SKM-1 treated with dmso at 0.1 percent for 144 hours (cell line): ENCODE measurements around the gene DEPP1.

Experiments used
- DNase-seq: peaks from one replicate; lab custom pipeline; 2025; ENCODE audit not compliant: unreplicated experiment; lab: John Stamatoyannopoulos, UW

DEPP1 gene

GRCh38 chr10:44968091-44968490 lies 10.5 kb downstream of the DEPP1 start:
- peak; percentile 97 for DNase-seq

GRCh38 chr10:44967616-44968015 lies 11.0 kb downstream of the DEPP1 start:
- DNase-seq = no peak

- no peak for DNase-seq
These were observed 11.6 kb downstream of the DEPP1 start for GRCh38 chr10:44966816-44967509.

GRCh38 chr10:44966129-44966815 lies 12.3 kb downstream of the DEPP1 start:
- no peak for DNase-seq

GRCh38 chr10:44965651-44966097 lies 12.9 kb downstream of the DEPP1 start:
- no peak for DNase-seq

- DNase-seq = no peak
These were observed 13.5 kb downstream of the DEPP1 start for GRCh38 chr10:44965104-44965503.

GRCh38 chr10:44963772-44964633 lies 14.6 kb downstream of the DEPP1 start:
- DNase-seq = no peak

- DNase-seq = peak; percentile 25
These were observed 15.5 kb downstream of the DEPP1 start for GRCh38 chr10:44962870-44963738.

GRCh38 chr10:44961931-44962750 lies 16.5 kb downstream of the DEPP1 start:
- DNase-seq = no peak

GRCh38 chr10:44961230-44961571 lies 17.4 kb downstream of the DEPP1 start:
- DNase-seq = no peak

- DNase-seq = no peak
These were observed 18.0 kb downstream of the DEPP1 start for GRCh38 chr10:44960482-44961229.

- no peak for DNase-seq
These were observed 18.5 kb downstream of the DEPP1 start for GRCh38 chr10:44960088-44960460.

GRCh38 chr10:44959247-44960087 lies 19.1 kb downstream of the DEPP1 start, which contains the start of gene RASSF4:
Gene RASSF4 (plus strand): TSS chr10:44959802. CDS start chr10:44970203, 10,401 bp downstream.
- DNase-seq = peak; percentile 85

- DNase-seq = no peak
These were observed 19.7 kb downstream of the DEPP1 start for GRCh38 chr10:44958898-44959246.

- DNase-seq = no peak
These were observed 20.3 kb downstream of the DEPP1 start for GRCh38 chr10:44958196-44958897.

- DNase-seq = no peak
These were observed 21.6 kb downstream of the DEPP1 start for GRCh38 chr10:44956717-44957706.

GRCh38 chr10:44956226-44956625 lies 22.4 kb downstream of the DEPP1 start:
- no peak for DNase-seq
